ENCODE measurements around the gene NAA25.
"Not testable (repeated sequence)": the region's sequence is repeated elsewhere in the genome, so short reads cannot be mapped to it uniquely, and the experiment has no call there.

DNA sequence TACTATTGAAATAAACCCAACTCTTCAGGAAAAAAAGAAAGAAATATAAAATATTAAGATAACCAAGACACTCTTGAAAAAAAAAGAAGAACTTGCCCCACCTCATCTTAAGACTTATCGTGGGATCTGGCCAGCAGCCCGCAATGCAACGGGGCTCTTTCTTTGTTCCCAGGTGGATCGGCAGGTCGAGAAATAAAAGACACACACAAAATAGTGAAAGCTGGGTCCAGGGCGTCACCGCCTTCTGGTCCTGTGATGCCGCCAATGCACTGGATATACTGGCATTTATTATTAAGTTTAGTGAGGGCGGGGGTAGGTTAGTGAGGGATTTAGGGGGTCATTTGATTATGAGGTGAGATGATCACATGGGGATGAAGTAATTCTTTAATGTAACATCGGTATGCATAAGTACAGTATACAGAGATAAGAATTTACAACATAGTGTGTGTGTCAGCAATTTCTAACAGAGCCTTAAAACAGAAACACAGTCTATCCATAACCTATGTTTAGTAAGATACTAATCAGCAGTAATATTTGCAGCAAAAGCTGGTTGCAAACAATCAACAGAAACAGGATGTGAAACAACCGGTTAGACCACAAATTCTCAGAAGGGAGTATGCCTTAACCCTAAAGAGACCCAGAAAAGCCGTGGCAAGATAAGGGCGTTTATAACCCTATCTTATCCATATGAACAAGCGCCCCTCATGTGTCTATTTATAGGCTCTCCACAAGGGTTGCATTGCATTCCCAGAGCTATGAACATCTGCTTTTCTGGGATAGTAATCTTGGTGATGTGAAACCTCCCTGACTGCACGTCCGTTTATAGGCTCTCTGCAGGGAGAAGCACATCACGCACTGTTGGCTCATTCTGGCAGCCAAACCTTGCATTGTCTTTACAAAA, 114.1 kb downstream of the NAA25 start:
- not testable (repeated sequence) for TF ChIP-seq POLR2A (IDR thresholded peaks at IDR 0.05)
- TF ChIP-seq, protein P1, sequence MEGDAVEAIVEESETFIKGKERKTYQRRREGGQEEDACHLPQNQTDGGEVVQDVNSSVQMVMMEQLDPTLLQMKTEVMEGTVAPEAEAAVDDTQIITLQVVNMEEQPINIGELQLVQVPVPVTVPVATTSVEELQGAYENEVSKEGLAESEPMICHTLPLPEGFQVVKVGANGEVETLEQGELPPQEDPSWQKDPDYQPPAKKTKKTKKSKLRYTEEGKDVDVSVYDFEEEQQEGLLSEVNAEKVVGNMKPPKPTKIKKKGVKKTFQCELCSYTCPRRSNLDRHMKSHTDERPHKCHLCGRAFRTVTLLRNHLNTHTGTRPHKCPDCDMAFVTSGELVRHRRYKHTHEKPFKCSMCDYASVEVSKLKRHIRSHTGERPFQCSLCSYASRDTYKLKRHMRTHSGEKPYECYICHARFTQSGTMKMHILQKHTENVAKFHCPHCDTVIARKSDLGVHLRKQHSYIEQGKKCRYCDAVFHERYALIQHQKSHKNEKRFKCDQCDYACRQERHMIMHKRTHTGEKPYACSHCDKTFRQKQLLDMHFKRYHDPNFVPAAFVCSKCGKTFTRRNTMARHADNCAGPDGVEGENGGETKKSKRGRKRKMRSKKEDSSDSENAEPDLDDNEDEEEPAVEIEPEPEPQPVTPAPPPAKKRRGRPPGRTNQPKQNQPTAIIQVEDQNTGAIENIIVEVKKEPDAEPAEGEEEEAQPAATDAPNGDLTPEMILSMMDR (IDR thresholded peaks at IDR 0.05): not testable (repeated sequence)
